ENCODE measurements around the gene PALMD. TPM values are rescaled to one million over a fixed set of nuclear protein-coding genes. Genes with fewer than 3 reads are reported as not detected.

Gene PALMD
- total RNA-seq, 3 donors from 2014 or later (not counting 1 experiment from before 2014, with no cell fraction given) = not detected

GRCh38 chr1:99602404-99602969 lies 43.4 kb upstream of the PALMD start:
- Histone ChIP-seq H3K4me1 (ENCODE audit: control insufficient read depth, insufficient read depth, low read length) (no peaks in the 10 kb centered on the region), H3K4me3 (ENCODE audit: low read length) (no peak overlapping the region), H3K9me3 (ENCODE audit: control insufficient read depth, insufficient read depth, low read length) (no peaks in the 10 kb centered on the region), H3K36me3 (ENCODE audit: control insufficient read depth, insufficient read depth, low read length) (no peaks in the 10 kb centered on the region), H3K27ac (ENCODE audit: low read length) (no peak overlapping the region), H3K27me3 (ENCODE audit: control insufficient read depth, insufficient read depth, low read length) (no peaks in the 10 kb centered on the region)
- DNase-seq (no peak), ATAC-seq (no peak)
- Mint-ChIP-seq H3K4me1 (no peaks in the 10 kb centered on the region), H3K36me3 (no peaks in the 10 kb centered on the region), H3K9me3 (peaks cover under 1 to 4% of the 10 kb centered on the region in 2 donors), H3K27ac (no peak overlapping the region), H3K4me3 (no peak overlapping the region), H3K27me3 (ENCODE audit: low read depth in 2 of 2) (no peaks in the 10 kb centered on the region)
- intact Hi-C loops (cut with micrococcal nuclease) = no loop called here
- no CpG with 5 or more reads among the region's 1 CpG for WGBS (ENCODE audit: insufficient coverage)
- no peak for TF ChIP-seq CTCF (IDR thresholded peaks at IDR 0.05)

DNA sequence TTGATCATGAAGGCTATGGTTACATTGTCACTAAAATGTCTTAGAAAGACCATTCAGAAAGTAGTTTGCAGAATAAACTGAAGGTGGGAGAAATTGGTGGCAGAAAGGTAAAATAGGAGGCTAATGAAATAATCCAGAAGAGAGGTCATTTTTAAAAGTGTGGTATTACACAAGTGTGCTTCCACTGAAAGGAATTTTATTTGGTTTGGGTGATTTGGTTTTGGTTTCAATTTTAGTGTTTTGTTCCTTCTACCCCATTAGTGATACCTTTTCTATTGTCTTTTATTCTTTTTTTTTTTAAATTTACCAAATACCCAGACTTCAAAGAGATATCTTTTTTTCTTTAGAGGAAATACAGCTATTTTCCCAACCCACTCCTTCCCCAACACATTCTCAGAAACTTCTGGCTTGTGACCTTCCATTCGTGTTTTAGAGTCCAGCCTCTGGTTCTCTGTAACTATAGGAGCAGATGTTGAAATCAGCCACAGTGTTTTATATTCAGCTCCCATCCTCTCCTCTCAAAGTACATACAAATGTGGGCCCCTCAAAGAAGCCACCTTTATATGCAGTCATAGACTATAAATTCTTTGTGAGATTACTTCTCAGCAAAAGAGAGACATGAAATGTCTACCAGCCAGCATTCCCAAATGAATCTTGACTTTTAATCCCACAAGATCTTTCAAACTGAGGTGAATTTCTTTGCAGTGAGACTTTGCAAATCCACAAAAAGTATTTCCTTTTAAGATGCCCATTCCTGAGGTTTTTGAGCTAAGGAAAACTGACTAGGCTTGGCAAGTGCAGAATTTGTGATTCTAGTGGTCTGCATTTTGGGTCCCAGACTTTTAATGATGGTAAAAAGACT lies 42.0 kb upstream of the PALMD start:
- 72% methylated on average over 1 of the region's 1 CpG for WGBS (ENCODE audit: insufficient coverage)
- no peaks in the 10 kb centered on the region for H3K36me3 ChIP-seq (ENCODE audit: control insufficient read depth, insufficient read depth, low read length)
- no peak overlapping the region for H3K4me3 Mint-ChIP-seq
- no peak for DNase-seq
- no peaks in the 10 kb centered on the region for H3K27me3 ChIP-seq (ENCODE audit: control insufficient read depth, insufficient read depth, low read length)
- intact Hi-C loops (cut with micrococcal nuclease) = no loop called here
- H3K4me1 ChIP-seq (ENCODE audit: control insufficient read depth, insufficient read depth, low read length) = no peaks in the 10 kb centered on the region
- H3K9me3 Mint-ChIP-seq = peaks cover 4 to 5% of the 10 kb centered on the region in 2 donors
- no peaks in the 10 kb centered on the region for H3K36me3 Mint-ChIP-seq
- H3K4me1 Mint-ChIP-seq = no peaks in the 10 kb centered on the region
- no peaks in the 10 kb centered on the region for H3K9me3 ChIP-seq (ENCODE audit: control insufficient read depth, insufficient read depth, low read length)
- ATAC-seq = no peak
- H3K27ac Mint-ChIP-seq = no peak overlapping the region
- H3K27me3 Mint-ChIP-seq (ENCODE audit: low read depth in 2 of 2) = no peaks in the 10 kb centered on the region
- no peak for TF ChIP-seq CTCF (IDR thresholded peaks at IDR 0.05)
- H3K4me3 ChIP-seq (ENCODE audit: low read length) = no peak overlapping the region
- no peak overlapping the region for H3K27ac ChIP-seq (ENCODE audit: low read length)

DNA sequence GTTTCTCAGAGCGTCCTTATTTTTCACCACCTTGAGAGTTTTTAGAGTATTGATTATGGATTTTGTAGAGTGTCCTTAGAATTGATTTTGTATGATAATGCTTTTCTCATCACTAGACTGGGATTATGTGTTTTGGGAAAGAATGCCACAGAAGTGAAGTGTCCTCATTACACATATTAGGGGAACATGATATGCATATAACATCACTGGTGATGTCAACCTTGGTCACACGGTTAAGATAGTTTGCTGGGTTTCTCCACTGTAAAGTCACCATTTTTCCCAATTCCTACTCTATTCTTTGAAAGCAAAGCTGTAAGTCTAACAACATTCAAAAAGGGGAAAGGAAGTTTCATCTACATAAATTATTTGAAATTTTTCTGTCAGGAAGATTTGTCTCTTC lies 39.6 kb upstream of the PALMD start:
- no peak for TF ChIP-seq CTCF (IDR thresholded peaks at IDR 0.05)
- intact Hi-C loops (cut with micrococcal nuclease) = no loop called here
- H3K4me3 ChIP-seq (ENCODE audit: low read length) = no peak overlapping the region
- ATAC-seq (no peak), DNase-seq (no peak)
- H3K27me3 ChIP-seq (ENCODE audit: control insufficient read depth, insufficient read depth, low read length) = no peaks in the 10 kb centered on the region
- peaks cover 5 to 10% of the 10 kb centered on the region in 2 donors for H3K9me3 Mint-ChIP-seq
- no peaks in the 10 kb centered on the region for H3K9me3 ChIP-seq (ENCODE audit: control insufficient read depth, insufficient read depth, low read length)
- H3K27ac Mint-ChIP-seq = no peak overlapping the region
- no peaks in the 10 kb centered on the region for H3K36me3 ChIP-seq (ENCODE audit: control insufficient read depth, insufficient read depth, low read length)
- no peaks in the 10 kb centered on the region for H3K27me3 Mint-ChIP-seq (ENCODE audit: low read depth in 2 of 2)
- H3K36me3 Mint-ChIP-seq = no peaks in the 10 kb centered on the region
- H3K4me1 Mint-ChIP-seq = no peaks in the 10 kb centered on the region
- WGBS (ENCODE audit: insufficient coverage) = 80% methylated on average over 1 of the region's 2 CpGs
- H3K27ac ChIP-seq (ENCODE audit: low read length) = no peak overlapping the region
- no peaks in the 10 kb centered on the region for H3K4me1 ChIP-seq (ENCODE audit: control insufficient read depth, insufficient read depth, low read length)
- H3K4me3 Mint-ChIP-seq = no peak overlapping the region
